Measurements from ENCODE around the gene MYNN.
A peak's percentile ranks its signal among the peaks of the same experiment; 100 is the strongest.

Gene MYNN

GRCh38 chr3:169804681-169805080 is 31.5 kb downstream of the MYNN start:
- Histone ChIP-seq H3K9me3 (ENCODE audit: severe bottlenecking) (no peaks in the 10 kb centered on the region), H3K4me3 (ENCODE audit: severe bottlenecking) (no peak overlapping the region), H3K36me3 (ENCODE audit: low read depth) (no peaks in the 10 kb centered on the region), H3K27me3 (ENCODE audit: insufficient read depth, poor library complexity, severe bottlenecking) (no peaks in the 10 kb centered on the region), H3K4me1 (ENCODE audit: insufficient read depth, poor library complexity, severe bottlenecking) (no peaks in the 10 kb centered on the region), H3K27ac (ENCODE audit: poor library complexity, severe bottlenecking) (no peak overlapping the region)
- DNase-seq (ENCODE audit: low spot score) = no peak
- no peak for TF ChIP-seq CTCF (IDR thresholded peaks at IDR 0.05; ENCODE audit: poor library complexity, severe bottlenecking)
- ATAC-seq (ENCODE audit: low read depth) = no peak

GRCh38 chr3:169809230-169809795 is 36.1 kb downstream of the MYNN start:
- no peaks in the 10 kb centered on the region for H3K4me1 ChIP-seq (ENCODE audit: insufficient read depth, poor library complexity, severe bottlenecking)
- no peak overlapping the region for H3K27ac ChIP-seq (ENCODE audit: poor library complexity, severe bottlenecking)
- no peak overlapping the region for H3K4me3 ChIP-seq (ENCODE audit: severe bottlenecking)
- no peaks in the 10 kb centered on the region for H3K27me3 ChIP-seq (ENCODE audit: insufficient read depth, poor library complexity, severe bottlenecking)
- TF ChIP-seq CTCF (IDR thresholded peaks at IDR 0.05; ENCODE audit: poor library complexity, severe bottlenecking) = no peak
- ATAC-seq (ENCODE audit: low read depth) (no peak), DNase-seq (ENCODE audit: low spot score) (no peak)
- no peaks in the 10 kb centered on the region for H3K9me3 ChIP-seq (ENCODE audit: severe bottlenecking)
- H3K36me3 ChIP-seq (ENCODE audit: low read depth) = no peaks in the 10 kb centered on the region

GRCh38 chr3:169811631-169812331 is 38.6 kb downstream of the MYNN start:
- DNase-seq (ENCODE audit: low spot score) (no peak), ATAC-seq (ENCODE audit: low read depth) (peak; percentile 65)
- Histone ChIP-seq H3K27me3 (ENCODE audit: insufficient read depth, poor library complexity, severe bottlenecking) (no peaks in the 10 kb centered on the region), H3K36me3 (ENCODE audit: low read depth) (no peaks in the 10 kb centered on the region), H3K4me1 (ENCODE audit: insufficient read depth, poor library complexity, severe bottlenecking) (no peaks in the 10 kb centered on the region), H3K4me3 (ENCODE audit: severe bottlenecking) (peak overlapping the region; percentile 30), H3K27ac (ENCODE audit: poor library complexity, severe bottlenecking) (no peak overlapping the region), H3K9me3 (ENCODE audit: severe bottlenecking) (peaks cover 3% of the 10 kb centered on the region)
- TF ChIP-seq CTCF (IDR thresholded peaks at IDR 0.05; ENCODE audit: poor library complexity, severe bottlenecking) = no peak

GRCh38 chr3:169812332-169813235 is 39.4 kb downstream of the MYNN start, which contains the start of the genes LRRC34 and LRRIQ4:
Gene LRRC34, minus strand, starts transcription at chr3:169812904. Its CDS starts 356 bp downstream, at chr3:169812548.
Gene LRRIQ4, plus strand, starts transcription at chr3:169812870. Its CDS starts 9,052 bp downstream, at chr3:169821922.
- DNase-seq (ENCODE audit: low spot score) (no peak), ATAC-seq (ENCODE audit: low read depth) (peak; percentile 83)
- no peaks in the 10 kb centered on the region for H3K27me3 ChIP-seq (ENCODE audit: insufficient read depth, poor library complexity, severe bottlenecking)
- no peak for TF ChIP-seq CTCF (IDR thresholded peaks at IDR 0.05; ENCODE audit: poor library complexity, severe bottlenecking)
- H3K4me1 ChIP-seq (ENCODE audit: insufficient read depth, poor library complexity, severe bottlenecking) = no peaks in the 10 kb centered on the region
- H3K27ac ChIP-seq (ENCODE audit: poor library complexity, severe bottlenecking) = no peak within 1 kb of the TSS
- H3K36me3 ChIP-seq (ENCODE audit: low read depth) = no peaks in the 10 kb centered on the region
- H3K9me3 ChIP-seq (ENCODE audit: severe bottlenecking) = peaks cover 3% of the 10 kb centered on the region
- H3K4me3 ChIP-seq (ENCODE audit: severe bottlenecking) = peak within 1 kb of the TSS; percentile 30
